Small intestine (tissue), 7 donors: ENCODE data around the gene OR2H2. TPM values are rescaled to one million over a fixed set of nuclear protein-coding genes. Genes with fewer than 3 reads are reported as not detected.

ENCODE experiments used
- DNase-seq, 2 donors: peaks; one replicate each; pipeline versions ENCODE4 v3.0.0 to v3.0.0-alpha.2; 2013
- FAIRE-seq: peaks from 2 replicates; lab custom pipeline; 2012; peaks lifted over from hg19 to GRCh38; lab: Jason Lieb, UNC
- H3K27ac ChIP-seq, 3 donors: one replicate each; pipeline ENCODE4 v1.5.1; 2013; ENCODE audit warnings: low read length in 2 of 3, mild to moderate bottlenecking in 2 of 3, control low read depth in 1 of 3, inconsistent platforms in 1 of 3, low read depth in 1 of 3, moderate library complexity in 1 of 3
- H3K27me3 ChIP-seq, 3 donors: one replicate each; pipeline ENCODE4 v1.6.1; 2013; ENCODE audit warnings: low read length in 3 of 3, inconsistent platforms in 1 of 3; ENCODE audit not compliant: control insufficient read depth in 3 of 3, insufficient read depth in 3 of 3
- H3K36me3 ChIP-seq, 3 donors: one replicate each; pipeline ENCODE4 v1.6.1; 2013; ENCODE audit warnings: low read length in 3 of 3, inconsistent platforms in 1 of 3, low read depth in 1 of 3, mild to moderate bottlenecking in 1 of 3, moderate library complexity in 1 of 3; ENCODE audit not compliant: control insufficient read depth in 3 of 3, insufficient read depth in 2 of 3
- H3K4me1 ChIP-seq, 3 donors: one replicate each; pipeline ENCODE4 v1.6.1; 2013; ENCODE audit warnings: low read length in 2 of 3, inconsistent platforms in 1 of 3, low read depth in 1 of 3, mild to moderate bottlenecking in 1 of 3, moderate library complexity in 1 of 3; ENCODE audit not compliant: control insufficient read depth in 3 of 3, insufficient read depth in 2 of 3
- H3K4me3 ChIP-seq, 3 donors: one replicate each; pipeline ENCODE4 v1.5.1; 2013; ENCODE audit warnings: low read length in 3 of 3, control low read depth in 1 of 3, inconsistent platforms in 1 of 3, low read depth in 1 of 3, mild to moderate bottlenecking in 1 of 3, moderate library complexity in 1 of 3
- H3K9me3 ChIP-seq, 2 donors: one replicate each; pipeline ENCODE4 v1.6.1; 2013; ENCODE audit warnings: low read depth in 1 of 2, low read length in 1 of 2; ENCODE audit not compliant: control insufficient read depth in 2 of 2, insufficient read depth in 1 of 2
- WGBS, 3 donors: extraction: QIAGEN DNeasy Blood & Tissue Kit; methylation state at CpG; one replicate each; pipeline ENCODE4 v1.1.7; 2013; 5-methylcytosine and 5-hydroxymethylcytosine counted together
- polyA plus RNA-seq, 4 donors: library from polyadenylated mRNA; stranded (reverse) in 3 of 4; unstranded in 1 of 4; fragments of 200-250 nt in 3 of 4; fragments of 120-200 nt in 1 of 4; gene quantifications; one replicate each; pipeline versions ENCODE4 v1.2.1 to v1.2.3, GENCODE V29; 2013
- donor health status: healthy with polysubstance abuse.
- donor health status: control.
- donor health status: control.
- donor health status: Bipolar disorder and iron deficiency.
- donor health status: healthy.

The OR2H2 gene
- polyA plus RNA-seq, 4 donors, result not detected

GRCh38 chr6:29559524-29560287, 25.2 kb upstream of the OR2H2 start, which contains the start of gene UBD:
TSS of gene UBD (minus strand) at chr6:29559732. CDS start at chr6:29559701, 31 bp downstream.
- Histone ChIP-seq H3K9me3 (no peaks in the 10 kb centered on the region), H3K4me1 (no peaks in the 10 kb centered on the region), H3K36me3 (no peaks in the 10 kb centered on the region), H3K27ac (no peak within 1 kb of the TSS), H3K27me3 (peaks cover 0 to 11% (median 7%) of the 10 kb centered on the region in 3 donors), H3K4me3 (no peak within 1 kb of the TSS)
- WGBS, 3 donors, result 36 to 61% (median 52%) methylated on average over 6 of the region's 6 CpGs
- FAIRE-seq (no peak), DNase-seq (peak in 1 of 2 donors; percentile 7)

GRCh38 chr6:29561091-29561490, 23.8 kb upstream of the OR2H2 start:
- Histone ChIP-seq H3K4me1 (no peaks in the 10 kb centered on the region), H3K4me3 (no peak overlapping the region), H3K36me3 (no peaks in the 10 kb centered on the region), H3K27ac (no peak overlapping the region), H3K9me3 (no peaks in the 10 kb centered on the region), H3K27me3 (peaks cover 0 to 2% (median 0%) of the 10 kb centered on the region in 3 donors)
- FAIRE-seq (no peak), DNase-seq (peak in 1 of 2 donors; percentile 3)

GRCh38 chr6:29561606-29562181, 23.2 kb upstream of the OR2H2 start:
- no peak overlapping the region for H3K27ac ChIP-seq
- DNase-seq (no peak), FAIRE-seq (no peak)
- no peaks in the 10 kb centered on the region for H3K36me3 ChIP-seq
- WGBS, 3 donors, result 83 to 90% (median 84%) methylated on average over 1 of the region's 1 CpG
- H3K9me3 ChIP-seq, result no peaks in the 10 kb centered on the region
- no peak overlapping the region for H3K4me3 ChIP-seq
- H3K4me1 ChIP-seq, result no peaks in the 10 kb centered on the region
- no peaks in the 10 kb centered on the region for H3K27me3 ChIP-seq

- Histone ChIP-seq H3K4me1 (no peaks in the 10 kb centered on the region), H3K27me3 (no peaks in the 10 kb centered on the region), H3K36me3 (no peaks in the 10 kb centered on the region), H3K27ac (no peak overlapping the region), H3K4me3 (no peak overlapping the region), H3K9me3 (no peaks in the 10 kb centered on the region)
- no peak for DNase-seq
- 23 to 51% (median 32%) methylated on average over 3 of the region's 3 CpGs for WGBS, 3 donors
- no peak for FAIRE-seq
These were observed 21.4 kb upstream of the OR2H2 start for GRCh38 chr6:29563435-29563965.

GRCh38 chr6:29564875-29565274, 20.0 kb upstream of the OR2H2 start:
- H3K27ac ChIP-seq, result no peak overlapping the region
- H3K4me1 ChIP-seq, result no peaks in the 10 kb centered on the region
- no peak for DNase-seq
- no peaks in the 10 kb centered on the region for H3K36me3 ChIP-seq
- no peaks in the 10 kb centered on the region for H3K9me3 ChIP-seq
- H3K4me3 ChIP-seq, result no peak overlapping the region
- FAIRE-seq, result no peak
- H3K27me3 ChIP-seq, result no peaks in the 10 kb centered on the region

- H3K4me3 ChIP-seq, result no peak overlapping the region
- no peaks in the 10 kb centered on the region for H3K4me1 ChIP-seq
- FAIRE-seq (no peak), DNase-seq (no peak)
- H3K27me3 ChIP-seq, result no peaks in the 10 kb centered on the region
- H3K27ac ChIP-seq, result no peak overlapping the region
- no peaks in the 10 kb centered on the region for H3K9me3 ChIP-seq
- WGBS, 3 donors, result 64 to 79% (median 72%) methylated on average over 5 of the region's 5 CpGs
- no peaks in the 10 kb centered on the region for H3K36me3 ChIP-seq
These were observed 18.1 kb upstream of the OR2H2 start for GRCh38 chr6:29566856-29567255.

GRCh38 chr6:29567541-29567940, 17.4 kb upstream of the OR2H2 start:
- no peak for DNase-seq
- H3K4me1 ChIP-seq, result no peaks in the 10 kb centered on the region
- no peaks in the 10 kb centered on the region for H3K36me3 ChIP-seq
- no peaks in the 10 kb centered on the region for H3K9me3 ChIP-seq
- no peak overlapping the region for H3K4me3 ChIP-seq
- no peak for FAIRE-seq
- H3K27ac ChIP-seq, result no peak overlapping the region
- 44 to 47% (median 47%) methylated on average over 2 of the region's 2 CpGs for WGBS, 3 donors
- no peaks in the 10 kb centered on the region for H3K27me3 ChIP-seq

- Histone ChIP-seq H3K27ac (no peak overlapping the region), H3K36me3 (no peaks in the 10 kb centered on the region), H3K4me1 (no peaks in the 10 kb centered on the region), H3K9me3 (no peaks in the 10 kb centered on the region), H3K4me3 (no peak overlapping the region), H3K27me3 (no peaks in the 10 kb centered on the region)
- FAIRE-seq (no peak), DNase-seq (no peak)
- whole genome bisulfite sequencing, 3 donors, result 53 to 63% (median 62%) methylated on average over 5 of the region's 5 CpGs
These were observed 16.9 kb upstream of the OR2H2 start for GRCh38 chr6:29567991-29568390.
